Activated CD4-positive, alpha-beta T cell treated with anti-CD3 and anti-CD28 coated beads, Interleukin-2, amount 50 U/mL, for 1 hour (primary cell): ENCODE measurements around the gene CXorf49.

Source experiments
- DNase-seq: peaks from one replicate; pipeline ENCODE4 v3.0.0-alpha.2; 2020

CXorf49 gene

GRCh38 chrX:71671043-71671780 lies 46.9 kb downstream of the CXorf49 start:
- no peak for DNase-seq

- peak; percentile 31 for DNase-seq
Measured at GRCh38 chrX:71669947-71670346, 48.1 kb downstream of the CXorf49 start.

GRCh38 chrX:71669492-71669891 lies 48.6 kb downstream of the CXorf49 start:
- DNase-seq: no peak

GRCh38 chrX:71668248-71668595 lies 49.9 kb downstream of the CXorf49 start:
- no peak for DNase-seq

- no peak for DNase-seq
Measured at GRCh38 chrX:71667328-71668247, 50.5 kb downstream of the CXorf49 start, which contains the start of gene LOC101059915. Gene LOC101059915 (plus strand): TSS chrX:71667546.

GRCh38 chrX:71666240-71667223 lies 51.6 kb downstream of the CXorf49 start:
- DNase-seq: no peak

GRCh38 chrX:71665747-71666146 lies 52.3 kb downstream of the CXorf49 start:
- no peak for DNase-seq

- no peak for DNase-seq
Measured at GRCh38 chrX:71664889-71665491, 53.1 kb downstream of the CXorf49 start.
